HepG2 (cell line): Measurements from ENCODE around the gene SOCS1. TPM values are rescaled to one million over a fixed set of nuclear protein-coding genes. Genes with fewer than 3 reads are reported as not detected.
A peak's percentile ranks its signal among the peaks of the same experiment; 100 is the strongest.

Experiments used
- ARNT2 ChIP-seq: sonication (generic); formaldehyde crosslinking; IDR thresholded peaks from 2 replicates; pipeline ENCODE4 v1.8.0; 2022; ENCODE audit warnings: mild to moderate bottlenecking, low read depth, missing genetic modification reagents, moderate library complexity
- ATF7 ChIP-seq, 2 experiments: fragments of 450-650 bp in 1 of 2; sonication (generic) in 1 of 2; formaldehyde crosslinking in 1 of 2; IDR thresholded peaks; 2 replicates each; pipeline versions ENCODE4 v1.4.0 to v1.6.1; 2016 to 2020; ENCODE audit warnings: antibody characterized with exemption in 1 of 2, mild to moderate bottlenecking in 1 of 2, missing genetic modification reagents in 1 of 2
- CREB3 ChIP-seq: sonication (generic); formaldehyde crosslinking; IDR thresholded peaks from 2 replicates; pipeline ENCODE4 v1.5.0; 2020; ENCODE audit warnings: missing genetic modification reagents
- HNF4A ChIP-seq: sonication (generic); formaldehyde crosslinking; IDR thresholded peaks from 2 replicates; pipeline ENCODE4 v1.4.0; 2020; ENCODE audit warnings: missing genetic modification reagents
- KLF16 ChIP-seq, 2 experiments: sonication (generic) in 1 of 2; formaldehyde crosslinking in 1 of 2; IDR thresholded peaks; 2 replicates each; pipeline versions ENCODE4 v1.6.1 to v1.8.0; 2016 to 2023; ENCODE audit warnings: missing genetic modification reagents in 2 of 2, missing compliant biosample characterization in 1 of 2
- PLSCR1 ChIP-seq: sonication (generic); formaldehyde crosslinking; IDR thresholded peaks from 2 replicates; pipeline ENCODE4 v1.5.0; 2020; ENCODE audit warnings: missing genetic modification reagents, mild to moderate bottlenecking, borderline replicate concordance
- SMARCE1 ChIP-seq: fragments of 450-650 bp; IDR thresholded peaks from 2 replicates; pipeline ENCODE4 v1.6.1; 2017; ENCODE audit warnings: borderline replicate concordance
- SOX6 ChIP-seq, 2 experiments: fragments of 450-650 bp in 1 of 2; sonication (generic) in 1 of 2; formaldehyde crosslinking in 1 of 2; IDR thresholded peaks; 2 replicates each; pipeline versions ENCODE4 v1.4.0 to v1.6.1; 2017 to 2020; ENCODE audit warnings: antibody characterized with exemption in 1 of 2, mild to moderate bottlenecking in 1 of 2, missing genetic modification reagents in 1 of 2
- TEAD3 ChIP-seq: optimal IDR thresholded peaks from 2 replicates; pipeline ENCODE3; 2016; ENCODE audit warnings: borderline replicate concordance
- U2AF1 ChIP-seq: fragments of 200-400 bp; formaldehyde crosslinking; optimal IDR thresholded peaks from 2 replicates; pipeline ENCODE3; 2017; ENCODE audit warnings: mild to moderate bottlenecking, low read depth, low read length
- ZBTB40 ChIP-seq, 2 experiments: fragments of 450-650 bp in 1 of 2; sonication (generic) in 1 of 2; formaldehyde crosslinking in 1 of 2; IDR thresholded peaks; 2 replicates each; pipeline versions ENCODE4 v1.6.1 to v1.8.0; 2016 to 2022; ENCODE audit warnings: antibody characterized with exemption in 1 of 2, mild to moderate bottlenecking in 1 of 2, missing genetic modification reagents in 1 of 2
- ZNF292 ChIP-seq: sonication (generic); formaldehyde crosslinking; IDR thresholded peaks from 2 replicates; pipeline ENCODE4 v1.8.1; 2022; ENCODE audit warnings: mild to moderate bottlenecking, low read depth, missing genetic modification reagents, borderline replicate concordance
- ZNF607 ChIP-seq: sonication (generic); formaldehyde crosslinking; IDR thresholded peaks from 2 replicates; pipeline ENCODE4 v1.5.1; 2020; ENCODE audit warnings: missing genetic modification reagents, mild to moderate bottlenecking, borderline replicate concordance
- polyA plus RNA-seq, 8 experiments: library from polyadenylated mRNA; depleted of rRNA in 3 of 8; stranded (reverse) in 7 of 8; unstranded in 1 of 8; fragments of >200 nt; fragmentation: Illumina TruSeq in 4 of 8; extraction: Trizol in 4 of 8; gene quantifications; 2 replicates each; pipeline versions ENCODE4 v1.2.1 to v1.2.3, GENCODE V29; 2011 to 2016; ENCODE audit warnings: low read depth in 4 of 8, missing spikeins in 1 of 8, mixed read lengths in 1 of 8; ENCODE audit not compliant: insufficient read depth in 1 of 8
- total RNA-seq, 5 experiments: library from RNA; depleted of rRNA; stranded (reverse); fragments of >200 nt; fragmentation: Illumina TruSeq; extraction: Trizol; gene quantifications; 2 replicates each; pipeline ENCODE4 v1.2.3, GENCODE V29; 2016; ENCODE audit warnings: low read depth in 1 of 5

SOCS1 gene
- total and polyA plus RNA-seq, 2 of the 13 experiments (the other 11 are each of a cell fraction or from before 2014, with no cell fraction given), result 5.3 to 6.3 TPM

GRCh38 chr16:11251525-11252481 is 4.2 kb downstream of the SOCS1 start (continued):
- TF ChIP-seq ZNF607, result no peak
- no peak for TF ChIP-seq ZBTB40 (IDR thresholded peaks at IDR 0.05)
- no peak; the same call in 1 of the 2 replicates for TF ChIP-seq ZBTB40 (CRISPR knock-in tag; IDR thresholded peaks at IDR 0.05)
- no peak for TF ChIP-seq ATF7 (IDR thresholded peaks at IDR 0.05)
- TF ChIP-seq ATF7 (CRISPR knock-in tag; IDR thresholded peaks at IDR 0.05), result no peak
- TF ChIP-seq SOX6 (IDR thresholded peaks at IDR 0.05), result no peak
- TF ChIP-seq SOX6 (CRISPR knock-in tag; IDR thresholded peaks at IDR 0.05), result peak; percentile 35; the same call in 1 of the 2 replicates
- TF ChIP-seq HNF4A (CRISPR knock-in tag), result no peak
- TF ChIP-seq ARNT2 (CRISPR knock-in tag), result no peak
- TF ChIP-seq TEAD3 (CRISPR knock-in tag), result no peak
- TF ChIP-seq PLSCR1, result no peak
- TF ChIP-seq KLF16 (CRISPR knock-in tag; IDR thresholded peaks at IDR 0.05), result no peak
- no peak for TF ChIP-seq CREB3
- TF ChIP-seq SMARCE1, result no peak
- no peak for TF ChIP-seq ZNF292 (CRISPR knock-in tag)
- no peak for TF ChIP-seq U2AF1
